H9 (cell line): ENCODE data around the gene SETBP1. TPM values are rescaled to one million over a fixed set of nuclear protein-coding genes. Genes with fewer than 3 reads are reported as not detected.

Experiments
- DNase-seq: peaks from one replicate; pipeline ENCODE4 v3.0.0-alpha.2; 2017
- H2AFZ ChIP-seq: one replicate; pipeline ENCODE4 v1.6.1; 2013; ENCODE audit warnings: mild to moderate bottlenecking, low read length, control low read depth, moderate library complexity
- H2AK5ac ChIP-seq: 2 replicates; pipeline ENCODE4 v1.6.1; 2013; ENCODE audit warnings: low read length, control low read depth, mixed read lengths; ENCODE audit not compliant: insufficient read length
- H2BK120ac ChIP-seq: one replicate; pipeline ENCODE4 v1.6.1; 2013; ENCODE audit warnings: low read depth, mild to moderate bottlenecking, low read length, control low read depth, inconsistent platforms; ENCODE audit not compliant: poor library complexity, severe bottlenecking
- H2BK12ac ChIP-seq: 2 replicates; pipeline ENCODE4 v1.6.1; 2013; ENCODE audit warnings: low read length, control low read depth, mixed read lengths, low read depth; ENCODE audit not compliant: insufficient read length
- H2BK15ac ChIP-seq: 2 replicates; pipeline ENCODE4 v1.6.1; 2013; ENCODE audit warnings: low read depth, low read length, control low read depth
- H2BK20ac ChIP-seq: one replicate; pipeline ENCODE4 v1.6.1; 2013; ENCODE audit warnings: low read depth, mild to moderate bottlenecking, low read length, control low read depth, inconsistent platforms; ENCODE audit not compliant: poor library complexity, severe bottlenecking
- H2BK5ac ChIP-seq: 2 replicates; pipeline ENCODE4 v1.6.1; 2013; ENCODE audit warnings: low read length, control low read depth, mixed read lengths; ENCODE audit not compliant: insufficient read length
- H3K14ac ChIP-seq: 2 replicates; pipeline ENCODE4 v1.6.1; 2013; ENCODE audit warnings: low read length, control low read depth; ENCODE audit not compliant: insufficient read depth
- H3K18ac ChIP-seq: 2 replicates; pipeline ENCODE4 v1.6.1; 2013; ENCODE audit warnings: low read depth, mild to moderate bottlenecking, mixed read lengths, low read length, control low read depth; ENCODE audit not compliant: insufficient read length
- H3K23ac ChIP-seq: 2 replicates; pipeline ENCODE4 v1.6.1; 2013; ENCODE audit warnings: low read length, control low read depth, mixed read lengths, low read depth; ENCODE audit not compliant: insufficient read length
- H3K23me2 ChIP-seq: 2 replicates; pipeline ENCODE4 v1.6.1; 2013; ENCODE audit warnings: low read depth, mild to moderate bottlenecking, mixed read lengths, low read length, control low read depth; ENCODE audit not compliant: insufficient read length, poor library complexity, severe bottlenecking
- H3K27ac ChIP-seq: 2 replicates; pipeline ENCODE4 v1.5.1; 2013; ENCODE audit warnings: low read length, control low read depth, mixed read lengths, low read depth; ENCODE audit not compliant: insufficient read length
- H3K27me3 ChIP-seq: 2 replicates; pipeline ENCODE4 v1.6.1; 2013; ENCODE audit warnings: low read length, control low read depth, inconsistent platforms; ENCODE audit not compliant: insufficient read depth
- H3K4ac ChIP-seq: 2 replicates; pipeline ENCODE4 v1.6.1; 2013; ENCODE audit warnings: low read depth, mild to moderate bottlenecking, control low read depth, inconsistent platforms, low read length, moderate library complexity
- H3K4me1 ChIP-seq: 2 replicates; pipeline ENCODE4 v1.6.1; 2013; ENCODE audit warnings: low read length, control low read depth, inconsistent platforms; ENCODE audit not compliant: insufficient read depth
- H3K4me2 ChIP-seq: 2 replicates; pipeline ENCODE4 v1.6.1; 2013; ENCODE audit warnings: low read length, control low read depth, mixed read lengths; ENCODE audit not compliant: insufficient read length, insufficient read depth
- H3K56ac ChIP-seq: 2 replicates; pipeline ENCODE4 v1.6.1; 2013; ENCODE audit warnings: low read depth, mild to moderate bottlenecking, mixed read lengths, low read length, control low read depth; ENCODE audit not compliant: insufficient read length
- H3K79me1 ChIP-seq: 2 replicates; pipeline ENCODE4 v1.6.1; 2013; ENCODE audit warnings: low read depth, mild to moderate bottlenecking, moderate library complexity, low read length, control low read depth, inconsistent platforms; ENCODE audit not compliant: insufficient read depth, poor library complexity, severe bottlenecking
- H3K79me2 ChIP-seq: 2 replicates; pipeline ENCODE4 v1.6.1; 2013; ENCODE audit warnings: low read length, control low read depth, inconsistent platforms; ENCODE audit not compliant: insufficient read depth
- H3K9ac ChIP-seq: 2 replicates; pipeline ENCODE4 v1.6.1; 2013; ENCODE audit warnings: low read length, control low read depth, mixed read lengths; ENCODE audit not compliant: insufficient read length; ENCODE audit errors: extremely low read depth
- H3K9me3 ChIP-seq: one replicate; pipeline ENCODE4 v1.6.1; 2013; ENCODE audit warnings: low read depth, low read length, inconsistent platforms; ENCODE audit not compliant: control insufficient read depth
- H3T11ph ChIP-seq: one replicate; pipeline ENCODE4 v1.6.1; 2013; ENCODE audit warnings: mild to moderate bottlenecking, low read length, control low read depth, inconsistent platforms
- H4K20me1 ChIP-seq: one replicate; pipeline ENCODE4 v1.6.1; 2013; ENCODE audit not compliant: control insufficient read depth, insufficient read length, insufficient read depth
- H4K5ac ChIP-seq: 2 replicates; pipeline ENCODE4 v1.6.1; 2013; ENCODE audit warnings: low read depth, mild to moderate bottlenecking, mixed read lengths, low read length, control low read depth; ENCODE audit not compliant: insufficient read length
- H4K8ac ChIP-seq: replicated peaks from 2 replicates; pipeline ENCODE4 v1.6.1; 2013; ENCODE audit warnings: low read length, control low read depth, mixed read lengths, low read depth; ENCODE audit not compliant: insufficient read length
- H4K91ac ChIP-seq: 2 replicates; pipeline ENCODE4 v1.6.1; 2013; ENCODE audit warnings: low read depth, mild to moderate bottlenecking, moderate library complexity, mixed read lengths, low read length, control low read depth; ENCODE audit not compliant: insufficient read length
- H3K27ac Mint-ChIP-seq, 3 experiments: 2 replicates in 2 of 3; 3 replicates in 1 of 3; pipeline ENCODE4 v1.8.0; 2020 to 2021; ENCODE audit warnings: mixed read lengths in 3 of 3, mild to moderate bottlenecking in 1 of 3, moderate library complexity in 1 of 3
- H3K27me3 Mint-ChIP-seq: 2 replicates; pipeline ENCODE4 v1.8.0; 2021; ENCODE audit warnings: low read depth, mild to moderate bottlenecking, moderate library complexity, mixed read lengths
- H3K36me3 Mint-ChIP-seq, 3 experiments: 2 replicates in 2 of 3; 3 replicates in 1 of 3; pipeline ENCODE4 v1.8.0; 2020 to 2021; ENCODE audit warnings: low read depth in 3 of 3, mixed read lengths in 3 of 3; ENCODE audit not compliant: insufficient read depth in 1 of 3
- H3K4me1 Mint-ChIP-seq, 2 experiments: 2 replicates each; pipeline ENCODE4 v1.8.0; 2020; ENCODE audit warnings: mixed read lengths in 2 of 2
- H3K4me3 Mint-ChIP-seq, 2 experiments: 2 replicates in 1 of 2; 3 replicates in 1 of 2; pipeline ENCODE4 v1.8.0; 2020 to 2021; ENCODE audit warnings: mild to moderate bottlenecking in 2 of 2, mixed read lengths in 2 of 2, moderate library complexity in 1 of 2
- H3K9me3 Mint-ChIP-seq, 2 experiments: 2 replicates in 1 of 2; 3 replicates in 1 of 2; pipeline ENCODE4 v1.8.0; 2020; ENCODE audit warnings: mild to moderate bottlenecking in 2 of 2, mixed read lengths in 2 of 2, moderate library complexity in 1 of 2
- WGBS: extraction: QIAGEN DNeasy Blood & Tissue Kit; methylation state at CpG from one replicate; pipeline ENCODE4 v1.1.7; 2013; ENCODE audit warnings: missing lambda C conversion rate, low lambda C conversion rate, mixed read lengths; ENCODE audit not compliant: insufficient read length; ENCODE audit errors: extremely low coverage; 5-methylcytosine and 5-hydroxymethylcytosine counted together
- total RNA-seq: library from RNA; stranded (reverse); gene quantifications from 2 replicates; pipeline ENCODE4 v1.2.1, GENCODE V29; 2021
- TF ChIP-seq, protein P1 (sequence below): fragments of 200-600 bp; sonication (generic); conservative IDR thresholded peaks from 3 replicates; pipeline ENCODE4 v1.8.0; 2021; ENCODE audit warnings: antibody characterized with exemption, mild to moderate bottlenecking

SETBP1 gene
- total RNA-seq, 1 experiment from 2014 or later = 4.6 TPM

DNA sequence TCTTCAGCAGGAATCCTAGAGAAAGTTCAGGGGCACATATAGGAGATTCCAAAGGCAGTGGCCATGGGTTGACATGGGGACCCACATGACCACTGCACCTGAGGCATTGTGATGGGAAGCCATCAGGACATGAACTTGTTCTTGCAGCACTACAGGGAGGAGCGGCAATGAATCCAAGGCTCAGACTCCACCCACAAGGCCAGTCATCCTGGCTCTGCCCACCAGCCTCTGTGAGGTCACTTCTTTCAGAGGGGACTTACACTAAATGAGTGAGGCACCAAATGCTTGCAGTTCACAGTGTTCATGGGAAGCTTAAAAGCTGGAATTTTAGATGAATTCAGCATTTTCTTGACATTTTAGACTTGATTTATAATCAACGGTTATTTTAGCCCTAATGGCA lies 254.2 kb downstream of the SETBP1 start:
- Mint-ChIP-seq H3K9me3 (peaks cover 37 to 39% of the 10 kb centered on the region in 2 experiments), H3K36me3 (peaks cover 10 to 39% (median 14%) of the 10 kb centered on the region in 3 experiments; a peak in 5 of 7 replicates), H3K27ac (no peak overlapping the region), H3K4me1 (peaks cover 12 to 17% of the 10 kb centered on the region in 2 experiments), H3K4me3 (no peak overlapping the region), H3K27me3 (peaks cover 38% of the 10 kb centered on the region)
- no peak overlapping the region for H2AFZ ChIP-seq
- no peak overlapping the region for H3K4me2 ChIP-seq
- no peak for DNase-seq
- no peak overlapping the region for H3K4ac ChIP-seq
- no peaks in the 10 kb centered on the region for H3K23me2 ChIP-seq
- H4K91ac ChIP-seq = no peak overlapping the region
- H2BK15ac ChIP-seq = no peak overlapping the region
- no peak overlapping the region for H3K9ac ChIP-seq
- H2BK12ac ChIP-seq = no peak overlapping the region
- H3K27me3 ChIP-seq = no peaks in the 10 kb centered on the region
- no peak overlapping the region for H3K14ac ChIP-seq
- no peak overlapping the region for H2BK5ac ChIP-seq
- no peak overlapping the region for H3K18ac ChIP-seq
- no peak overlapping the region for H3T11ph ChIP-seq
- no peaks in the 10 kb centered on the region for H4K20me1 ChIP-seq
- H2BK120ac ChIP-seq = no peak overlapping the region
- no peaks in the 10 kb centered on the region for H3K79me1 ChIP-seq
- H3K23ac ChIP-seq = no peak overlapping the region
- no peak overlapping the region for H2BK20ac ChIP-seq
- H3K9me3 ChIP-seq = peaks cover 5% of the 10 kb centered on the region
- H3K4me1 ChIP-seq = no peaks in the 10 kb centered on the region
- H3K56ac ChIP-seq = no peak overlapping the region
- H3K27ac ChIP-seq = no peak overlapping the region
- H3K79me2 ChIP-seq = no peaks in the 10 kb centered on the region
- WGBS = no CpG with 5 or more reads among the region's 2 CpGs
- TF ChIP-seq, protein P1, sequence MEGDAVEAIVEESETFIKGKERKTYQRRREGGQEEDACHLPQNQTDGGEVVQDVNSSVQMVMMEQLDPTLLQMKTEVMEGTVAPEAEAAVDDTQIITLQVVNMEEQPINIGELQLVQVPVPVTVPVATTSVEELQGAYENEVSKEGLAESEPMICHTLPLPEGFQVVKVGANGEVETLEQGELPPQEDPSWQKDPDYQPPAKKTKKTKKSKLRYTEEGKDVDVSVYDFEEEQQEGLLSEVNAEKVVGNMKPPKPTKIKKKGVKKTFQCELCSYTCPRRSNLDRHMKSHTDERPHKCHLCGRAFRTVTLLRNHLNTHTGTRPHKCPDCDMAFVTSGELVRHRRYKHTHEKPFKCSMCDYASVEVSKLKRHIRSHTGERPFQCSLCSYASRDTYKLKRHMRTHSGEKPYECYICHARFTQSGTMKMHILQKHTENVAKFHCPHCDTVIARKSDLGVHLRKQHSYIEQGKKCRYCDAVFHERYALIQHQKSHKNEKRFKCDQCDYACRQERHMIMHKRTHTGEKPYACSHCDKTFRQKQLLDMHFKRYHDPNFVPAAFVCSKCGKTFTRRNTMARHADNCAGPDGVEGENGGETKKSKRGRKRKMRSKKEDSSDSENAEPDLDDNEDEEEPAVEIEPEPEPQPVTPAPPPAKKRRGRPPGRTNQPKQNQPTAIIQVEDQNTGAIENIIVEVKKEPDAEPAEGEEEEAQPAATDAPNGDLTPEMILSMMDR = no peak
- H2AK5ac ChIP-seq = no peak overlapping the region
- no peak overlapping the region for H4K5ac ChIP-seq
- H4K8ac ChIP-seq = no peak overlapping the region
